HEK293 (cell line): Measurements from ENCODE around the gene GLRA3.

Experiments used
- CTCF ChIA-PET: fragments of 350-600 bp; formaldehyde crosslinking; extraction: SDS; loops from one replicate; lab custom pipeline; 2021; ENCODE audit warnings: antibody characterized with exemption; lab: Yijun Ruan, JAX
- POLR2A ChIA-PET: fragments of 300-600 bp; formaldehyde crosslinking; extraction: SDS; loops from one replicate; lab custom pipeline; 2020; ENCODE audit warnings: antibody characterized with exemption, inconsistent platforms; lab: Yijun Ruan, JAX
- H3K27ac ChIP-seq: fragments of 200-500 bp; sonication (Bioruptor generic); 2 replicates; pipeline ENCODE4 v1.5.1; 2014; ENCODE audit warnings: low read depth, low read length, control low read depth, inconsistent platforms; ENCODE audit errors: extremely low read depth
- H3K36me3 ChIP-seq, 2 experiments: fragments of 200-500 bp in 1 of 2; sonication (Bioruptor generic) in 1 of 2; 1 replicate in 1 of 2; 2 replicates in 1 of 2; pipeline ENCODE4 v1.5.1; 2014 to 2017; ENCODE audit warnings: inconsistent platforms in 2 of 2, low read length in 2 of 2; ENCODE audit not compliant: control insufficient read depth in 2 of 2, insufficient read depth in 1 of 2
- H3K4me1 ChIP-seq: fragments of 200-500 bp; sonication (Bioruptor generic); 2 replicates; pipeline ENCODE4 v1.5.1; 2014; ENCODE audit warnings: mild to moderate bottlenecking, low read length, inconsistent platforms; ENCODE audit not compliant: control insufficient read depth, insufficient read depth
- H3K4me3 ChIP-seq: 2 replicates; pipeline ENCODE4 v1.5.1; 2011; ENCODE audit warnings: low read depth, mild to moderate bottlenecking, control low read depth, low read length, moderate library complexity
- H3K9me3 ChIP-seq: fragments of 200-500 bp; sonication (Bioruptor generic); 2 replicates; pipeline ENCODE4 v1.5.1; 2014; ENCODE audit warnings: low read depth, low read length, inconsistent platforms; ENCODE audit not compliant: control insufficient read depth, insufficient read depth
- GLI2 ChIP-seq: fragments of 450-650 bp; formaldehyde crosslinking; IDR thresholded peaks from 2 replicates; pipeline ENCODE4; 2017; ENCODE audit warnings: missing biosample characterization, missing genetic modification characterization, low read depth, borderline replicate concordance
- MYNN ChIP-seq: fragments of 450-650 bp; formaldehyde crosslinking; IDR thresholded peaks from 2 replicates; pipeline ENCODE4 v1.5.1; 2016; ENCODE audit warnings: missing biosample characterization, missing genetic modification characterization, borderline replicate concordance
- ZFP69B ChIP-seq: fragments of 450-650 bp; formaldehyde crosslinking; IDR thresholded peaks from 2 replicates; pipeline ENCODE4 v1.5.1; 2016; ENCODE audit warnings: missing biosample characterization, missing genetic modification characterization
- ZNF121 ChIP-seq: fragments of 450-650 bp; formaldehyde crosslinking; IDR thresholded peaks from 2 replicates; pipeline ENCODE4 v1.5.1; 2016; ENCODE audit warnings: missing biosample characterization, missing genetic modification characterization
- ZNF140 ChIP-seq: fragments of 450-650 bp; formaldehyde crosslinking; IDR thresholded peaks from 2 replicates; pipeline ENCODE4 v1.5.1; 2016; ENCODE audit warnings: missing biosample characterization, missing genetic modification characterization
- ZNF223 ChIP-seq: fragments of 450-650 bp; formaldehyde crosslinking; IDR thresholded peaks from 2 replicates; pipeline ENCODE4 v1.5.1; 2016; ENCODE audit warnings: missing biosample characterization, missing genetic modification characterization
- ZNF24 ChIP-seq: fragments of 450-650 bp; formaldehyde crosslinking; IDR thresholded peaks from 2 replicates; pipeline ENCODE4 v1.5.1; 2016; ENCODE audit warnings: missing biosample characterization, missing genetic modification characterization
- ZNF366 ChIP-seq: fragments of 450-650 bp; formaldehyde crosslinking; conservative IDR thresholded peaks from 2 replicates; pipeline ENCODE4 v1.5.1; 2016; ENCODE audit warnings: missing biosample characterization, missing genetic modification characterization
- ZNF423 ChIP-seq: fragments of 450-650 bp; formaldehyde crosslinking; IDR thresholded peaks from 2 replicates; pipeline ENCODE4 v1.5.1; 2016; ENCODE audit warnings: missing biosample characterization, missing genetic modification characterization
- ZNF558 ChIP-seq: fragments of 450-650 bp; formaldehyde crosslinking; IDR thresholded peaks from 2 replicates; pipeline ENCODE4 v1.5.1; 2016; ENCODE audit warnings: missing biosample characterization, missing genetic modification characterization
- ZNF596 ChIP-seq: fragments of 450-650 bp; IDR thresholded peaks from 2 replicates; pipeline ENCODE4 v1.5.0; 2018; ENCODE audit warnings: missing biosample characterization, mild to moderate bottlenecking, missing genetic modification characterization, moderate library complexity
- ZNF660 ChIP-seq: fragments of 450-650 bp; IDR thresholded peaks from 2 replicates; pipeline ENCODE4 v1.5.1; 2018; ENCODE audit warnings: missing biosample characterization, mild to moderate bottlenecking, missing genetic modification characterization
- ZNF670 ChIP-seq: fragments of 450-650 bp; formaldehyde crosslinking; IDR thresholded peaks from 2 replicates; pipeline ENCODE4 v1.5.1; 2016; ENCODE audit warnings: missing biosample characterization, missing genetic modification characterization, low read depth
- ZNF747 ChIP-seq: fragments of 450-650 bp; formaldehyde crosslinking; IDR thresholded peaks from 2 replicates; pipeline ENCODE4 v1.5.1; 2016; ENCODE audit warnings: missing biosample characterization, missing genetic modification characterization
- ZNF776 ChIP-seq: fragments of 450-650 bp; formaldehyde crosslinking; IDR thresholded peaks from 2 replicates; pipeline ENCODE4 v1.5.0; 2017; ENCODE audit warnings: missing biosample characterization, missing genetic modification characterization, borderline replicate concordance
- ZNF785 ChIP-seq: fragments of 450-650 bp; formaldehyde crosslinking; IDR thresholded peaks from 2 replicates; pipeline ENCODE4 v1.5.1; 2016; ENCODE audit warnings: missing biosample characterization, missing genetic modification characterization
- ZNF837 ChIP-seq: fragments of 450-650 bp; formaldehyde crosslinking; IDR thresholded peaks from 2 replicates; pipeline ENCODE4 v1.5.1; 2016; ENCODE audit warnings: missing biosample characterization, missing genetic modification characterization
- ZSCAN16 ChIP-seq: fragments of 450-650 bp; formaldehyde crosslinking; IDR thresholded peaks from 2 replicates; pipeline ENCODE4 v1.5.1; 2016; ENCODE audit warnings: missing biosample characterization, missing genetic modification characterization
- TF ChIP-seq, protein P1 (sequence below): fragments of 450-650 bp; formaldehyde crosslinking; IDR thresholded peaks from 2 replicates; pipeline ENCODE4 v1.5.1; 2016; ENCODE audit warnings: missing biosample characterization, missing genetic modification characterization, low read depth
- TF ChIP-seq, protein P2 (sequence below): fragments of 450-650 bp; formaldehyde crosslinking; IDR thresholded peaks from 2 replicates; pipeline ENCODE4 v1.5.1; 2016; ENCODE audit warnings: missing biosample characterization, missing genetic modification characterization
- TF ChIP-seq, protein P3 (sequence below): fragments of 450-650 bp; formaldehyde crosslinking; IDR thresholded peaks from 2 replicates; pipeline ENCODE4 v1.5.1; 2016; ENCODE audit warnings: missing biosample characterization, missing genetic modification characterization

GLRA3 gene

DNA sequence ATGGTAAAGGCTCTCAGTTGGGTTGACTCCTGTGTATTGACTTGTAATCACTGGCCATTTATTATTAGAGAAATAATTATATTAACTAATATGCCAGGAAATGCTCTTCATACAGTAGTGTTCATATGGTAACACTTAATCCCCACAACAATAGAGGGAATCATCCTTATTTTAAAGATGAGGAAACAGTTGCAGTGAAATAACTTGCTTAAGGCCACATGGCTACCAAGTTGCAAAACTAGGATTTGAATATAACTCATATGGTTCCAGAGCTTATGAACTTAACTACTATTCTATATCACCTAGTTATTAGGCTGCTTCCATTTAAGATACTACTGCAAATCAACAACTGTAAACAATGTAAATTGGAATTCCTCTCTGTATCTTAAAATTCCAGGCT is 163.2 kb downstream of the GLRA3 start:
- TF ChIP-seq GLI2 (tag by site-specific recombination) = no peak
- no peak overlapping the region for H3K4me3 ChIP-seq
- ChIA-PET CTCF (no interaction called here), POLR2A (no interaction called here)
- no peaks in the 10 kb centered on the region for H3K4me1 ChIP-seq
- H3K36me3 ChIP-seq = no peaks in the 10 kb centered on the region
- no peak overlapping the region for H3K27ac ChIP-seq
- no peaks in the 10 kb centered on the region for H3K9me3 ChIP-seq

DNA sequence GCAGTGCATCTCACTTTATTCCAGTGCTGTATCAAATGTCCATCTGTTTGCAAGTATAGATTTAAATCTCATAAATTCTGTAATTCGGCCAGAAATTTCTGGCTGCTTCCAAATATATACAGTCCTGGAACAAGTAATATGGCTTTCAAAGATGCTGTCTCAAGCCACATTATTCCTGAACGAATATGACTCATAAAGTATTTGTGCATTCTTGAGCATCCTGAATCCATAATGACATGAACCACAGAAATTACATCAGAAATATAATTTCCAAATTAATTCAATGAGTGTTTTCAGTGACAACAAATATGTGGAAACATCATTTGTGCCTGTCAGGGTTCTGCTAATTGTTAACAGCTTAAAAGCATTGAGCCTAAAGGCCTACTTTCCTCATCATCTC is 165.8 kb downstream of the GLRA3 start:
- H3K9me3 ChIP-seq = no peaks in the 10 kb centered on the region
- H3K36me3 ChIP-seq = no peaks in the 10 kb centered on the region
- no peak overlapping the region for H3K27ac ChIP-seq
- ChIA-PET CTCF (no interaction called here), POLR2A (no interaction called here)
- H3K4me1 ChIP-seq = no peaks in the 10 kb centered on the region
- TF ChIP-seq ZNF776 (no peak), ZNF223 (tag by site-specific recombination) (no peak), ZNF366 (tag by site-specific recombination) (no peak), ZNF423 (tag by site-specific recombination) (no peak), ZSCAN16 (tag by site-specific recombination) (no peak), MYNN (tag by site-specific recombination) (no peak), ZNF660 (tag by site-specific recombination) (no peak), ZNF747 (no peak), ZNF121 (tag by site-specific recombination) (no peak), ZNF558 (no peak), ZNF140 (tag by site-specific recombination) (no peak), ZNF596 (no peak), ZNF670 (tag by site-specific recombination) (no peak), ZFP69B (tag by site-specific recombination) (no peak), ZNF837 (tag by site-specific recombination) (no peak), ZNF785 (tag by site-specific recombination) (no peak), ZNF24 (tag by site-specific recombination) (no peak)
- TF ChIP-seq, protein P1, sequence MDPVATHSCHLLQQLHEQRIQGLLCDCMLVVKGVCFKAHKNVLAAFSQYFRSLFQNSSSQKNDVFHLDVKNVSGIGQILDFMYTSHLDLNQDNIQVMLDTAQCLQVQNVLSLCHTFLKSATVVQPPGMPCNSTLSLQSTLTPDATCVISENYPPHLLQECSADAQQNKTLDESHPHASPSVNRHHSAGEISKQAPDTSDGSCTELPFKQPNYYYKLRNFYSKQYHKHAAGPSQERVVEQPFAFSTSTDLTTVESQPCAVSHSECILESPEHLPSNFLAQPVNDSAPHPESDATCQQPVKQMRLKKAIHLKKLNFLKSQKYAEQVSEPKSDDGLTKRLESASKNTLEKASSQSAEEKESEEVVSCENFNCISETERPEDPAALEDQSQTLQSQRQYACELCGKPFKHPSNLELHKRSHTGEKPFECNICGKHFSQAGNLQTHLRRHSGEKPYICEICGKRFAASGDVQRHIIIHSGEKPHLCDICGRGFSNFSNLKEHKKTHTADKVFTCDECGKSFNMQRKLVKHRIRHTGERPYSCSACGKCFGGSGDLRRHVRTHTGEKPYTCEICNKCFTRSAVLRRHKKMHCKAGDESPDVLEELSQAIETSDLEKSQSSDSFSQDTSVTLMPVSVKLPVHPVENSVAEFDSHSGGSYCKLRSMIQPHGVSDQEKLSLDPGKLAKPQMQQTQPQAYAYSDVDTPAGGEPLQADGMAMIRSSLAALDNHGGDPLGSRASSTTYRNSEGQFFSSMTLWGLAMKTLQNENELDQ (tag by site-specific recombination) = no peak
- TF ChIP-seq, protein P2, sequence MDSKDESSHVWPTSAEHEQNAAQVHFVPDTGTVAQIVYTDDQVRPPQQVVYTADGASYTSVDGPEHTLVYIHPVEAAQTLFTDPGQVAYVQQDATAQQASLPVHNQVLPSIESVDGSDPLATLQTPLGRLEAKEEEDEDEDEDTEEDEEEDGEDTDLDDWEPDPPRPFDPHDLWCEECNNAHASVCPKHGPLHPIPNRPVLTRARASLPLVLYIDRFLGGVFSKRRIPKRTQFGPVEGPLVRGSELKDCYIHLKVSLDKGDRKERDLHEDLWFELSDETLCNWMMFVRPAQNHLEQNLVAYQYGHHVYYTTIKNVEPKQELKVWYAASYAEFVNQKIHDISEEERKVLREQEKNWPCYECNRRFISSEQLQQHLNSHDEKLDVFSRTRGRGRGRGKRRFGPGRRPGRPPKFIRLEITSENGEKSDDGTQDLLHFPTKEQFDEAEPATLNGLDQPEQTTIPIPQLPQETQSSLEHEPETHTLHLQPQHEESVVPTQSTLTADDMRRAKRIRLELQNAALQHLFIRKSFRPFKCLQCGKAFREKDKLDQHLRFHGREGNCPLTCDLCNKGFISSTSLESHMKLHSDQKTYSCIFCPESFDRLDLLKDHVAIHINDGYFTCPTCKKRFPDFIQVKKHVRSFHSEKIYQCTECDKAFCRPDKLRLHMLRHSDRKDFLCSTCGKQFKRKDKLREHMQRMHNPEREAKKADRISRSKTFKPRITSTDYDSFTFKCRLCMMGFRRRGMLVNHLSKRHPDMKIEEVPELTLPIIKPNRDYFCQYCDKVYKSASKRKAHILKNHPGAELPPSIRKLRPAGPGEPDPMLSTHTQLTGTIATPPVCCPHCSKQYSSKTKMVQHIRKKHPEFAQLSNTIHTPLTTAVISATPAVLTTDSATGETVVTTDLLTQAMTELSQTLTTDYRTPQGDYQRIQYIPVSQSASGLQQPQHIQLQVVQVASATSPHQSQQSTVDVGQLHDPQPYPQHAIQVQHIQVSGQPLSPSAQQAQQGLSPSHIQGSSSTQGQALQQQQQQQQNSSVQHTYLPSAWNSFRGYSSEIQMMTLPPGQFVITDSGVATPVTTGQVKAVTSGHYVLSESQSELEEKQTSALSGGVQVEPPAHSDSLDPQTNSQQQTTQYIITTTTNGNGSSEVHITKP (tag by site-specific recombination) = no peak
- TF ChIP-seq, protein P3, sequence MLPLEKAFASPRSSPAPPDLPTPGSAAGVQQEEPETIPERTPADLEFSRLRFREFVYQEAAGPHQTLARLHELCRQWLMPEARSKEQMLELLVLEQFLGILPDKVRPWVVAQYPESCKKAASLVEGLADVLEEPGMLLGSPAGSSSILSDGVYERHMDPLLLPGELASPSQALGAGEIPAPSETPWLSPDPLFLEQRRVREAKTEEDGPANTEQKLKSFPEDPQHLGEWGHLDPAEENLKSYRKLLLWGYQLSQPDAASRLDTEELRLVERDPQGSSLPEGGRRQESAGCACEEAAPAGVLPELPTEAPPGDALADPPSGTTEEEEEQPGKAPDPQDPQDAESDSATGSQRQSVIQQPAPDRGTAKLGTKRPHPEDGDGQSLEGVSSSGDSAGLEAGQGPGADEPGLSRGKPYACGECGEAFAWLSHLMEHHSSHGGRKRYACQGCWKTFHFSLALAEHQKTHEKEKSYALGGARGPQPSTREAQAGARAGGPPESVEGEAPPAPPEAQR (tag by site-specific recombination) = no peak
- no peak overlapping the region for H3K4me3 ChIP-seq
